ENCODE data around the gene NBEAL1.
"Not testable (repeated sequence)": the region's sequence is repeated elsewhere in the genome, so short reads cannot be mapped to it uniquely, and the experiment has no call there.

The NBEAL1 gene

GRCh38 chr2:203014456-203015199, at the start of gene NBEAL1:
TSS of gene NBEAL1 (plus strand) at chr2:203014875. CDS start at chr2:203016385, 1,510 bp downstream.
- peak; percentile 99 for DNase-seq
- TF ChIP-seq POLR2A (IDR thresholded peaks at IDR 0.05; ENCODE audit: low read length): peak; percentile 83
- TF ChIP-seq GATA1 (IDR thresholded peaks at IDR 0.05; ENCODE audit: low read depth, low read length): no peak

- DNase-seq: peak; percentile 89 to 90
- TF ChIP-seq POLR2A (IDR thresholded peaks at IDR 0.05; ENCODE audit: low read length) (no peak), GATA1 (IDR thresholded peaks at IDR 0.05; ENCODE audit: low read depth, low read length) (no peak)
Observed at GRCh38 chr2:202965810-202966460, 48.7 kb upstream of the NBEAL1 start.

GRCh38 chr2:202969404-202969803, 45.3 kb upstream of the NBEAL1 start:
- DNase-seq: not testable (repeated sequence)

GRCh38 chr2:202976809-202977208, 37.9 kb upstream of the NBEAL1 start:
- TF ChIP-seq POLR2A (IDR thresholded peaks at IDR 0.05; ENCODE audit: low read length): no peak
- no peak for TF ChIP-seq GATA1 (IDR thresholded peaks at IDR 0.05; ENCODE audit: low read depth, low read length)

GRCh38 chr2:202982779-202983491, 31.7 kb upstream of the NBEAL1 start:
- DNase-seq: no peak
- TF ChIP-seq POLR2A (IDR thresholded peaks at IDR 0.05; ENCODE audit: low read length) (no peak), GATA1 (IDR thresholded peaks at IDR 0.05; ENCODE audit: low read depth, low read length) (no peak)

More at GRCh38 chr2:202976809-202977208, 37.9 kb upstream of the NBEAL1 start:
- DNase-seq: no peak

- DNase-seq: no peak
- TF ChIP-seq POLR2A (IDR thresholded peaks at IDR 0.05; ENCODE audit: low read length) (no peak), GATA1 (IDR thresholded peaks at IDR 0.05; ENCODE audit: low read depth, low read length) (no peak)
Observed at GRCh38 chr2:202989749-202990148, 24.9 kb upstream of the NBEAL1 start.

GRCh38 chr2:202990501-202990900, 24.2 kb upstream of the NBEAL1 start:
- TF ChIP-seq POLR2A (IDR thresholded peaks at IDR 0.05; ENCODE audit: low read length) (no peak), GATA1 (IDR thresholded peaks at IDR 0.05; ENCODE audit: low read depth, low read length) (no peak)
- DNase-seq: no peak

- not testable (repeated sequence) for DNase-seq
Observed at GRCh38 chr2:202997113-202997512, 17.6 kb upstream of the NBEAL1 start.

GRCh38 chr2:203002054-203002821, 12.4 kb upstream of the NBEAL1 start:
- TF ChIP-seq GATA1 (IDR thresholded peaks at IDR 0.05; ENCODE audit: low read depth, low read length) (no peak), POLR2A (IDR thresholded peaks at IDR 0.05; ENCODE audit: low read length) (no peak)
- no peak for DNase-seq

GRCh38 chr2:203003716-203004115, 11.0 kb upstream of the NBEAL1 start:
- DNase-seq: no peak
- TF ChIP-seq POLR2A (IDR thresholded peaks at IDR 0.05; ENCODE audit: low read length) (no peak), GATA1 (IDR thresholded peaks at IDR 0.05; ENCODE audit: low read depth, low read length) (no peak)

- no peak for DNase-seq
- TF ChIP-seq GATA1 (IDR thresholded peaks at IDR 0.05; ENCODE audit: low read depth, low read length): no peak
- no peak for TF ChIP-seq POLR2A (IDR thresholded peaks at IDR 0.05; ENCODE audit: low read length)
Observed at GRCh38 chr2:203016716-203017115, 2.0 kb downstream of the NBEAL1 start.

- DNase-seq: no peak
- TF ChIP-seq GATA1 (IDR thresholded peaks at IDR 0.05; ENCODE audit: low read depth, low read length) (no peak), POLR2A (IDR thresholded peaks at IDR 0.05; ENCODE audit: low read length) (no peak)
Observed at GRCh38 chr2:203018181-203018580, 3.5 kb downstream of the NBEAL1 start.

GRCh38 chr2:203019142-203019541, 4.5 kb downstream of the NBEAL1 start:
- no peak for DNase-seq
- TF ChIP-seq GATA1 (IDR thresholded peaks at IDR 0.05; ENCODE audit: low read depth, low read length) (no peak), POLR2A (IDR thresholded peaks at IDR 0.05; ENCODE audit: low read length) (no peak)

- no peak for DNase-seq
Observed at GRCh38 chr2:203021991-203022390, 7.3 kb downstream of the NBEAL1 start.

More at GRCh38 chr2:203021991-203022390, 7.3 kb downstream of the NBEAL1 start:
- no peak for TF ChIP-seq GATA1 (IDR thresholded peaks at IDR 0.05; ENCODE audit: low read depth, low read length)
- TF ChIP-seq POLR2A (IDR thresholded peaks at IDR 0.05; ENCODE audit: low read length): no peak

Measured in erythroblast (primary cell).